Measurements from ENCODE around the gene UBE3D. TPM values are rescaled to one million over a fixed set of nuclear protein-coding genes. Genes with fewer than 3 reads are reported as not detected.

The UBE3D gene
- total and polyA plus RNA-seq, 2 experiments from 2014 or later: 7.3 to 11.4 TPM

DNA sequence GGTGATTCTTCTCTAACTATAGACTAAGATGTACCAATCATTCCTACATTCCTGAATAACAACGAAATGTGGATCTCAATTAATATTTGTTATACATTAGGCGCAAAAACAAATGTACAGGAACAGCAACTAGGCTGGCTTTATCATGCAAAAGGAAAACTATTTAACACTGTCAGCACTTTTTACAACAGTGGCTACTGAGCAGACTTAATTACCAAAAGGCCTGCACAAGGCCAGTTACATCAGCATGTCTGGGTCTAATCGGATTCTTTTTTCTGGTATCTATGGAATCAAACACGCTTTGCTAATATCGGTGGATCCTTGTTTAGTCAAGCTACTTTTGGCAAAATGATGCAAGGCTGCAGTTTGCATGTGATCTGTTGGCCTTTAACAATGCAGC lies 176.5 kb downstream of the UBE3D start:
- 93% methylated on average over 5 of the region's 5 CpGs for WGBS (ENCODE audit: low lambda C conversion rate, missing lambda C conversion rate)
- Histone ChIP-seq H3K27ac (no peak overlapping the region), H4K20me1 (ENCODE audit: insufficient read depth, poor library complexity, severe bottlenecking) (no peaks in the 10 kb centered on the region)

DNA sequence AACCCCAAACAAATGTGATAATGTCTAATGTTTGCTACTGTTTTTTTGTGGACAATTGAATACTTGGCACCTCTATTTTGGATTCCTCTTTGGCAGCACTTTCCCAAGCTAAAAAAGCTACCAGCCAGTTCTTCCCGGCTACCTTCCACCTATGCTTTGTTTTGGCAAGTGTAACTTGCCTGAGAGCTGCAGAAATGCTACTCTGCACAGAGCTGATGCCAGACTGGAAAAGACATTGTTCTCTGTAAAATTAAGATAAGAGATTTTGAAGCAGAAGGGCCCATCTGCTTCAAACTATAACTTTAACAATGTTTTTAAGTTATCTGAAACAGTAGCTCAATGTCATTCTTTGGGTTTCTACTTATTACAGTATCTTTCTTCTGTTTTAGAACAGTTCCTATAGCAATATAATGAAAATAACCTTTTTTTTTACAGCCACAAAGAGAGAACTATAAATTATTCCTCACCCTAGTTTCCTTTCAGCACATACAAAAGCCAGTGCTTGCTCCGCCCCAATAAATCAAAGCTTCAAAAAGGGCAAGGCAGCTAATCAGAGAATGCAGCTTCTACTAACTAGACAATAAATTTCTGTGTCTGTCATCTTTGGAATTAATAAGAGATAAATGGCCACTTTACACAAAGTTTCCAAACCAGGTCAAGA lies 183.1 kb downstream of the UBE3D start:
- Histone ChIP-seq H3K4me3 (no peak overlapping the region), H3K4me2 (no peak overlapping the region), H3K36me3 (replicated peaks; ENCODE audit: insufficient read depth, low read depth) (no peaks in the 10 kb centered on the region), H2AFZ (no peak overlapping the region), H3K9me3 (ENCODE audit: low read depth) (no peaks in the 10 kb centered on the region), H3K4me1 (ENCODE audit: insufficient read depth) (peaks cover 5% of the 10 kb centered on the region), H3K9me2 (replicated peaks; ENCODE audit: insufficient read depth) (no peaks in the 10 kb centered on the region), H3K79me2 (no peaks in the 10 kb centered on the region), H4K20me1 (ENCODE audit: insufficient read depth, poor library complexity, severe bottlenecking) (no peaks in the 10 kb centered on the region), H3K27me3 (no peaks in the 10 kb centered on the region), H3K27ac (no peak overlapping the region)
- TF ChIP-seq EZH2phosphoT487 (IDR thresholded peaks at IDR 0.05; ENCODE audit: low read depth, severe bottlenecking, unreplicated experiment): no peak
- TF ChIP-seq, protein P1, sequence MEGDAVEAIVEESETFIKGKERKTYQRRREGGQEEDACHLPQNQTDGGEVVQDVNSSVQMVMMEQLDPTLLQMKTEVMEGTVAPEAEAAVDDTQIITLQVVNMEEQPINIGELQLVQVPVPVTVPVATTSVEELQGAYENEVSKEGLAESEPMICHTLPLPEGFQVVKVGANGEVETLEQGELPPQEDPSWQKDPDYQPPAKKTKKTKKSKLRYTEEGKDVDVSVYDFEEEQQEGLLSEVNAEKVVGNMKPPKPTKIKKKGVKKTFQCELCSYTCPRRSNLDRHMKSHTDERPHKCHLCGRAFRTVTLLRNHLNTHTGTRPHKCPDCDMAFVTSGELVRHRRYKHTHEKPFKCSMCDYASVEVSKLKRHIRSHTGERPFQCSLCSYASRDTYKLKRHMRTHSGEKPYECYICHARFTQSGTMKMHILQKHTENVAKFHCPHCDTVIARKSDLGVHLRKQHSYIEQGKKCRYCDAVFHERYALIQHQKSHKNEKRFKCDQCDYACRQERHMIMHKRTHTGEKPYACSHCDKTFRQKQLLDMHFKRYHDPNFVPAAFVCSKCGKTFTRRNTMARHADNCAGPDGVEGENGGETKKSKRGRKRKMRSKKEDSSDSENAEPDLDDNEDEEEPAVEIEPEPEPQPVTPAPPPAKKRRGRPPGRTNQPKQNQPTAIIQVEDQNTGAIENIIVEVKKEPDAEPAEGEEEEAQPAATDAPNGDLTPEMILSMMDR (IDR thresholded peaks at IDR 0.05; ENCODE audit: poor library complexity): no peak
- no peak for TF ChIP-seq EZH2 (IDR thresholded peaks at IDR 0.05; ENCODE audit: borderline replicate concordance)
- DNase-seq (ENCODE audit: low spot score): no peak
- 70% methylated on average over 2 of the region's 2 CpGs for WGBS (ENCODE audit: low lambda C conversion rate, missing lambda C conversion rate)

More for the DNA sequence above, 176.5 kb downstream of the UBE3D start:
- Histone ChIP-seq H3K9me3 (ENCODE audit: low read depth) (no peaks in the 10 kb centered on the region), H3K27me3 (no peaks in the 10 kb centered on the region), H2AFZ (no peak overlapping the region), H3K9me2 (replicated peaks; ENCODE audit: insufficient read depth) (no peaks in the 10 kb centered on the region), H3K79me2 (no peaks in the 10 kb centered on the region), H3K36me3 (replicated peaks; ENCODE audit: insufficient read depth, low read depth) (no peaks in the 10 kb centered on the region), H3K4me3 (no peak overlapping the region), H3K4me2 (no peak overlapping the region), H3K4me1 (ENCODE audit: insufficient read depth) (no peaks in the 10 kb centered on the region)
- no peak for TF ChIP-seq EZH2phosphoT487 (IDR thresholded peaks at IDR 0.05; ENCODE audit: low read depth, severe bottlenecking, unreplicated experiment)
- TF ChIP-seq, protein P1 (IDR thresholded peaks at IDR 0.05; ENCODE audit: poor library complexity): no peak
- no peak for TF ChIP-seq EZH2 (IDR thresholded peaks at IDR 0.05; ENCODE audit: borderline replicate concordance)
- DNase-seq (ENCODE audit: low spot score): no peak

DNA sequence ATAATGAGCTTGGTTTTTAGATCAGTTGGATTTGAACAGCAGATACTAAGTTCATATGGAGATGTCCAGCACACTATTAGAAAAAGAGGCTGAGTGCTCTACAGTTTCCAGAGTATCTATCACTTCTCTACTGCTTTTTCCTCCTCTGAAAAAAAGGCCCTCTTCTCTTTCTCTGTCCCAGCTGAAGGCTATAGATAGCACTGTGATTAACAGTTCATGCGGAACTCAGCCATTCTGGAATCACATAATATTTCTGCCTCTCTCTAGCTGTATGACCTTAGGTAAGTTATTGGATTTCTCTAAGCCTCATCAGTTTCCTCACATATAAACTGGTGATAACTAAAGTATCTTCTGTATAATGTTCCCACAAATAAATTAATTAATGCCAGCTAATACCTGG lies 184.1 kb downstream of the UBE3D start:
- no peaks in the 10 kb centered on the region for H3K79me2 ChIP-seq
- H3K27ac ChIP-seq: no peak overlapping the region
- H3K9me2 ChIP-seq (replicated peaks; ENCODE audit: insufficient read depth): no peaks in the 10 kb centered on the region
- peaks cover 13% of the 10 kb centered on the region for H3K4me1 ChIP-seq (ENCODE audit: insufficient read depth)
- no peaks in the 10 kb centered on the region for H3K27me3 ChIP-seq
- no peak for DNase-seq (ENCODE audit: low spot score)
- TF ChIP-seq EZH2 (IDR thresholded peaks at IDR 0.05; ENCODE audit: borderline replicate concordance) (no peak), EZH2phosphoT487 (IDR thresholded peaks at IDR 0.05; ENCODE audit: low read depth, severe bottlenecking, unreplicated experiment) (no peak)
- TF ChIP-seq, protein P1 (IDR thresholded peaks at IDR 0.05; ENCODE audit: poor library complexity): no peak
- H3K36me3 ChIP-seq (replicated peaks; ENCODE audit: insufficient read depth, low read depth): no peaks in the 10 kb centered on the region
- H3K9me3 ChIP-seq (ENCODE audit: low read depth): no peaks in the 10 kb centered on the region
- H2AFZ ChIP-seq: no peak overlapping the region
- WGBS (ENCODE audit: low lambda C conversion rate, missing lambda C conversion rate): 93% methylated on average over 1 of the region's 1 CpG
- no peaks in the 10 kb centered on the region for H4K20me1 ChIP-seq (ENCODE audit: insufficient read depth, poor library complexity, severe bottlenecking)
- no peak overlapping the region for H3K4me2 ChIP-seq
- H3K4me3 ChIP-seq: no peak overlapping the region
